Measurements from ENCODE around the gene LSM4. TPM values are rescaled to one million over a fixed set of nuclear protein-coding genes. Genes with fewer than 3 reads are reported as not detected.

The LSM4 gene
- total and polyA plus RNA-seq, 2 of the 13 experiments (the other 11 are each of a cell fraction or from before 2014, with no cell fraction given): 65.8 to 166 TPM

DNA sequence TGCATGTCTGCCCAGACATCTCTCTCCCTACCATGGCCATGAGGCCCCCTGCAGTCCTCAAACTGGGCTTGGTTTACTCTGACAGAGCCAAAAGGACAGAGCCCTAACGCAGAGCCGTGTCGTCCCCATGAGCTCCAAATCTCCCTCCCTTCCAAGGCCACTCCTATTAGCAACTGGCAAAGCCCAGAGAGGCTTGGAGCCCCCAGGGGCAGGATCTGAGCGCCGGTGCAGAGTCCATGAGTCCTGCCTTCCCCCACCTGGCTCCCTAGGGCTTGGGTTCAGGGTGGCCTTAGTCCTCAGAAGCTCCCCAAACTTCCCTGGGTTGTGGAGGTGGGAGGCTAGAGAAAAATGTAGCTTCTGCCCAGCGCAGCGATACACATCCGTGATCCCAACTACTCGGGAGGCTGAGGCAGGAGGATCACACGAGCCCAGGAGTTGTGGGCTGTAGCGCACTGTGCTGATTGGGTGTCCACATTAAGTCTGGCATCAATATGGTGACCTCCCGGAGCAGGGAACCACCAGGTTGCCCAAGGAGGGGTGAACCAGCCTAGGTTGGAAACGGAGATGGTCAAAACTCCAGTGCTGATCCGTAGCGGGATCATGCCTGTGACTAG lies 10.1 kb upstream of the LSM4 start:
- intact Hi-C loops (cut with micrococcal nuclease; ENCODE audit: unreplicated experiment): no loop called here
- Histone ChIP-seq H3K79me2 (ENCODE audit: insufficient read depth, low read length) (no peaks in the 10 kb centered on the region), H4K20me1 (ENCODE audit: insufficient read depth, low read length) (no peaks in the 10 kb centered on the region), H3K27ac (ENCODE audit: extremely low read length, insufficient read depth, low read length) (peak overlapping the region; percentile 60), H3K4me2 (ENCODE audit: low read depth, low read length) (peak overlapping the region; percentile 71), H2AFZ (ENCODE audit: low read length) (no peak overlapping the region), H3K36me3 (replicated peaks in 1 of 2; ENCODE audit: control insufficient read depth in 1 of 2, insufficient read depth in 2 of 2, low read length in 2 of 2) (no peaks in the 10 kb centered on the region), H3K4me1 (ENCODE audit: insufficient read depth, low read length) (peaks cover 85% of the 10 kb centered on the region), H3K4me3 (replicated peaks in 1 of 3; ENCODE audit: insufficient read depth in 1 of 3, low read depth in 2 of 3, low read length in 3 of 3) (peak overlapping the region in 2 of 3 experiments; percentile 23 to 39; a peak in 2 of 6 replicates), H3K9ac (ENCODE audit: insufficient read depth, low read depth, low read length) (peak overlapping the region; percentile 39), H3K27me3 (ENCODE audit: control insufficient read depth in 1 of 2, insufficient read depth in 2 of 2, low read length in 2 of 2) (no peaks in the 10 kb centered on the region), H3K9me3 (ENCODE audit: low read length) (no peaks in the 10 kb centered on the region)
- ChIA-PET POLR2A (interaction anchor here (0.9 to 2.4 kb wide), 9 partner anchors 11 to 78 kb away, joined by 3 to 23 read pairs (median 5); partner anchors contain the start of genes IQCN, JUND and LSM4), CTCF (ENCODE audit: low intra/inter-chr PET ratio, low total read pairs) (no interaction called here)
- 47% methylated on average over 12 of the region's 15 CpGs for WGBS (ENCODE audit: low lambda C conversion rate)
- no TSS peak for BruUV-seq (replicated peaks)
- in situ Hi-C loops (cut with HindIII; ENCODE audit: extremely low pct_ligation_motif_present, low pct_unique_long_range_greater_than_20kb): no loop called here
- ATAC-seq (peak; percentile 55), DNase-seq (ENCODE audit: low spot score) (peak; percentile 37), FAIRE-seq (no peak)
- TF ChIP-seq RELA (CRISPR knock-in tag; IDR thresholded peaks at IDR 0.05) (no peak), BORCS8-MEF2B (CRISPR knock-in tag; IDR thresholded peaks at IDR 0.05) (no peak), NR3C1 (CRISPR knock-in tag; IDR thresholded peaks at IDR 0.05) (no peak), RARG (CRISPR knock-in tag; IDR thresholded peaks at IDR 0.05; ENCODE audit: low read depth) (no peak), SAP130 (CRISPR knock-in tag; IDR thresholded peaks at IDR 0.05; ENCODE audit: low read depth) (peak; percentile 47), PHF20 (CRISPR knock-in tag; IDR thresholded peaks at IDR 0.05) (no peak), ZNF30 (CRISPR knock-in tag; IDR thresholded peaks at IDR 0.05) (no peak), HNRNPH1 (optimal IDR thresholded peaks at IDR 0.05; ENCODE audit: low read depth, low read length) (no peak), ZNF768 (CRISPR knock-in tag; IDR thresholded peaks at IDR 0.05) (peak; percentile 11; the same call in 1 of the 2 replicates), ZNF792 (CRISPR knock-in tag; IDR thresholded peaks at IDR 0.05) (0 out of 2 replicates have a peak, but pooled peaks have one; percentile 15), KAT7 (CRISPR knock-in tag; IDR thresholded peaks at IDR 0.05; ENCODE audit: borderline replicate concordance) (no peak), ZMYM4 (CRISPR knock-in tag; IDR thresholded peaks at IDR 0.05) (no peak; the same call in 1 of the 2 replicates), ZNF253 (CRISPR knock-in tag; IDR thresholded peaks at IDR 0.05; ENCODE audit: borderline replicate concordance) (no peak), NCOR1 (IDR thresholded peaks at IDR 0.05; ENCODE audit: borderline replicate concordance, low read length) (peak; percentile 37; the same call in 1 of the 2 replicates), PRPF4 (IDR thresholded peaks at IDR 0.05; ENCODE audit: low read depth, low read length, poor library complexity, severe bottlenecking) (no peak), HDAC1 (CRISPR knock-in tag; IDR thresholded peaks at IDR 0.05) (peak; percentile 59; the same call in 1 of the 2 replicates), ZNF260 (CRISPR knock-in tag; IDR thresholded peaks at IDR 0.05; ENCODE audit: borderline replicate concordance, low read depth) (no peak), ZNF34 (CRISPR knock-in tag; IDR thresholded peaks at IDR 0.05; ENCODE audit: borderline replicate concordance) (no peak), GTF3A (CRISPR knock-in tag; conservative IDR thresholded peaks at IDR 0.05) (no peak), KDM6A (CRISPR knock-in tag; IDR thresholded peaks at IDR 0.05; ENCODE audit: low read depth) (peak; percentile 43; the same call in 1 of the 2 replicates), RBFOX2 (IDR thresholded peaks at IDR 0.05; ENCODE audit: low read depth, low read length) (no peak), MEIS1 (CRISPR knock-in tag; IDR thresholded peaks at IDR 0.05; ENCODE audit: borderline replicate concordance) (0 out of 2 replicates have a peak, but pooled peaks have one; percentile 22)
- TF ChIP-seq, protein P1, sequence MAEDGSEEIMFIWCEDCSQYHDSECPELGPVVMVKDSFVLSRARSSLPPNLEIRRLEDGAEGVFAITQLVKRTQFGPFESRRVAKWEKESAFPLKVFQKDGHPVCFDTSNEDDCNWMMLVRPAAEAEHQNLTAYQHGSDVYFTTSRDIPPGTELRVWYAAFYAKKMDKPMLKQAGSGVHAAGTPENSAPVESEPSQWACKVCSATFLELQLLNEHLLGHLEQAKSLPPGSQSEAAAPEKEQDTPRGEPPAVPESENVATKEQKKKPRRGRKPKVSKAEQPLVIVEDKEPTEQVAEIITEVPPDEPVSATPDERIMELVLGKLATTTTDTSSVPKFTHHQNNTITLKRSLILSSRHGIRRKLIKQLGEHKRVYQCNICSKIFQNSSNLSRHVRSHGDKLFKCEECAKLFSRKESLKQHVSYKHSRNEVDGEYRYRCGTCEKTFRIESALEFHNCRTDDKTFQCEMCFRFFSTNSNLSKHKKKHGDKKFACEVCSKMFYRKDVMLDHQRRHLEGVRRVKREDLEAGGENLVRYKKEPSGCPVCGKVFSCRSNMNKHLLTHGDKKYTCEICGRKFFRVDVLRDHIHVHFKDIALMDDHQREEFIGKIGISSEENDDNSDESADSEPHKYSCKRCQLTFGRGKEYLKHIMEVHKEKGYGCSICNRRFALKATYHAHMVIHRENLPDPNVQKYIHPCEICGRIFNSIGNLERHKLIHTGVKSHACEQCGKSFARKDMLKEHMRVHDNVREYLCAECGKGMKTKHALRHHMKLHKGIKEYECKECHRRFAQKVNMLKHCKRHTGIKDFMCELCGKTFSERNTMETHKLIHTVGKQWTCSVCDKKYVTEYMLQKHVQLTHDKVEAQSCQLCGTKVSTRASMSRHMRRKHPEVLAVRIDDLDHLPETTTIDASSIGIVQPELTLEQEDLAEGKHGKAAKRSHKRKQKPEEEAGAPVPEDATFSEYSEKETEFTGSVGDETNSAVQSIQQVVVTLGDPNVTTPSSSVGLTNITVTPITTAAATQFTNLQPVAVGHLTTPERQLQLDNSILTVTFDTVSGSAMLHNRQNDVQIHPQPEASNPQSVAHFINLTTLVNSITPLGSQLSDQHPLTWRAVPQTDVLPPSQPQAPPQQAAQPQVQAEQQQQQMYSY (CRISPR knock-in tag; IDR thresholded peaks at IDR 0.05): no peak
- TF ChIP-seq, protein P2, sequence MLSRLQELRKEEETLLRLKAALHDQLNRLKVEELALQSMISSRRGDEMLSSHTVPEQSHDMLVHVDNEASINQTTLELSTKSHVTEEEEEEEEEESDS (CRISPR knock-in tag; IDR thresholded peaks at IDR 0.05; ENCODE audit: borderline replicate concordance): no peak
